GM06990 (cell line): ENCODE results near the gene IRGC.

Source experiments
- DNase-seq: peaks from one replicate; pipeline ENCODE4 v3.0.0-alpha.2; 2011; ENCODE audit not compliant: insufficient read length; ENCODE audit errors: extremely low read depth
- H3K27me3 ChIP-seq: replicated peaks from 2 replicates; pipeline ENCODE4 v1.6.0; 2011; ENCODE audit warnings: low read length; ENCODE audit not compliant: control insufficient read depth, insufficient read depth
- H3K36me3 ChIP-seq: 2 replicates; pipeline ENCODE4 v1.5.1; 2011; ENCODE audit warnings: low read length; ENCODE audit not compliant: control insufficient read depth, insufficient read depth
- H3K4me3 ChIP-seq: replicated peaks from 2 replicates; pipeline ENCODE4 v1.5.1; 2011; ENCODE audit warnings: low read depth, mild to moderate bottlenecking, control low read depth, low read length
- CTCF ChIP-seq: IDR thresholded peaks from 2 replicates; pipeline ENCODE4 v1.5.1; 2011; ENCODE audit warnings: low read length, control low read depth, mild to moderate bottlenecking, inconsistent platforms; ENCODE audit not compliant: insufficient read depth, poor library complexity, severe bottlenecking

Gene IRGC

GRCh38 chr19:43688059-43688701 is 27.7 kb upstream of the IRGC start:
- H3K27me3 ChIP-seq = no peaks in the 10 kb centered on the region

GRCh38 chr19:43690444-43690843 is 25.4 kb upstream of the IRGC start:
- Histone ChIP-seq H3K36me3 (no peaks in the 10 kb centered on the region), H3K27me3 (no peaks in the 10 kb centered on the region; the same call in 1 of the 2 replicates), H3K4me3 (no peak overlapping the region)
- no peak for DNase-seq
- no peak for TF ChIP-seq CTCF

More at GRCh38 chr19:43688059-43688701, 27.7 kb upstream of the IRGC start:
- Histone ChIP-seq H3K4me3 (no peak overlapping the region), H3K36me3 (no peaks in the 10 kb centered on the region)
- no peak for TF ChIP-seq CTCF
- DNase-seq = no peak

- Histone ChIP-seq H3K27me3 (no peaks in the 10 kb centered on the region; the same call in 1 of the 2 replicates), H3K4me3 (no peak overlapping the region), H3K36me3 (no peaks in the 10 kb centered on the region)
- no peak for DNase-seq
- TF ChIP-seq CTCF = no peak
Measured at GRCh38 chr19:43690890-43691289, 25.0 kb upstream of the IRGC start.

DNA sequence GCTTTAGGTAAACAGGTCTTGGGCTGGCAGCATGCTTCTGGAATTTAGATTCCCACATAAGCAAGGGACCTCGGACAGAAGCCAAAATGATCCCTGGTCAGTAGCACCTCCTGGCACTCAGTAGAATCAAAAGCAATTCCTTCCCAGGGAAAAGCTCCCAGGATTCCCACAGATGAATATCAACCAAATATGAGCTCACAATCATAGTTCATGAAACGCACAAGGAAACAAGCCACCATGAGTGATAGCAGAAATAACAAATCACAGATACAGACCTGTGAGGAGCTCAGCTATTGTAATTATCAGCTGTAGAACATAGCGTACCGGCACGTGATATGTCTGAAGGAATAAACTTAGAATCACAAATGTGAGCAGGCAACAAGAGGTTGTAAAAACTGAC is 24.1 kb upstream of the IRGC start:
- DNase-seq = no peak
- Histone ChIP-seq H3K27me3 (no peaks in the 10 kb centered on the region; the same call in 1 of the 2 replicates), H3K4me3 (no peak overlapping the region), H3K36me3 (no peaks in the 10 kb centered on the region)
- no peak for TF ChIP-seq CTCF

DNA sequence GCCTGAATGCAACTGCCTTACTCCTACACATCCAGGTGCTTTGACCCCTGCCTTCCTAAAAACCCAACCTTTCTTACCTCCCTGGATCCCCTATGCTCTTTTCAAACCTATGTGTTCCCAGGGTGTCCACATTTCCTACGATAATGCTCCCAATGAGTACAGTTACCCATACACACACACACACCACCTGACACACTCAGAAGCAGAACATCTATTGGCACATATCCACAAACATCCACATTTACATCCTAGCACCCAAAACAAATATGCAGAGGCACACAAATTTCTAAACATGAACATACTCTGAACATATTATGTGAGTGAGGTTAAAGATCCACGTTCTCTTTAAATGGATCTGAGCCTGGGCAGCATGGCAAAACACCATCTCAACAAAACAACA is 23.5 kb upstream of the IRGC start:
- TF ChIP-seq CTCF = no peak
- DNase-seq = no peak
- H3K4me3 ChIP-seq = no peak overlapping the region

DNA sequence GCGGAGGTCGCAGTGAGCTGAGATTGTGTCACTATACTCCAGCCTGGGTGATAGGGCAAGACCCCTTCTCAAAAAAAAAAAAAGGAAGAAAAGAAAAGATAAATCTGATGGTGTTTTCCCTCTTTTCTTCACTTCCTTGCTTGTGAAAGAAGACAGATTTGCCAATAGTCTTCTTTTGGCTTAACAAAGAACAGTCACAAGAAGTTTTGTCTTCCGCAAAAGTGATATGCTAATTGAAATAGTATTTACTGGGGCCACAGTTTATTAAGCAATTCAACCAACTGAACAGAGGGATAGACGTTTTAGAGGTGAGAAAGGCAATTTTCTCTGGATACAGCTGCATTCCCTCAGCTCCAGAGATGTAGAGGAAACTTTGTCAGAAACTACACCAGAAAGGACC is 23.0 kb upstream of the IRGC start:
- no peak for DNase-seq
- Histone ChIP-seq H3K36me3 (no peaks in the 10 kb centered on the region), H3K4me3 (no peak overlapping the region), H3K27me3 (peaks cover 1% of the 10 kb centered on the region)
- TF ChIP-seq CTCF = no peak

More for the DNA sequence above, 23.5 kb upstream of the IRGC start:
- Histone ChIP-seq H3K27me3 (peaks cover 1% of the 10 kb centered on the region), H3K36me3 (no peaks in the 10 kb centered on the region)
